ENCODE results near the gene TMC1.

Gene TMC1

GRCh38 chr9:72826996-72827949, 305.9 kb downstream of the TMC1 start:
- H3K27ac ChIP-seq, result peak overlapping the region; percentile 44 to 64
- TF ChIP-seq, protein P1, sequence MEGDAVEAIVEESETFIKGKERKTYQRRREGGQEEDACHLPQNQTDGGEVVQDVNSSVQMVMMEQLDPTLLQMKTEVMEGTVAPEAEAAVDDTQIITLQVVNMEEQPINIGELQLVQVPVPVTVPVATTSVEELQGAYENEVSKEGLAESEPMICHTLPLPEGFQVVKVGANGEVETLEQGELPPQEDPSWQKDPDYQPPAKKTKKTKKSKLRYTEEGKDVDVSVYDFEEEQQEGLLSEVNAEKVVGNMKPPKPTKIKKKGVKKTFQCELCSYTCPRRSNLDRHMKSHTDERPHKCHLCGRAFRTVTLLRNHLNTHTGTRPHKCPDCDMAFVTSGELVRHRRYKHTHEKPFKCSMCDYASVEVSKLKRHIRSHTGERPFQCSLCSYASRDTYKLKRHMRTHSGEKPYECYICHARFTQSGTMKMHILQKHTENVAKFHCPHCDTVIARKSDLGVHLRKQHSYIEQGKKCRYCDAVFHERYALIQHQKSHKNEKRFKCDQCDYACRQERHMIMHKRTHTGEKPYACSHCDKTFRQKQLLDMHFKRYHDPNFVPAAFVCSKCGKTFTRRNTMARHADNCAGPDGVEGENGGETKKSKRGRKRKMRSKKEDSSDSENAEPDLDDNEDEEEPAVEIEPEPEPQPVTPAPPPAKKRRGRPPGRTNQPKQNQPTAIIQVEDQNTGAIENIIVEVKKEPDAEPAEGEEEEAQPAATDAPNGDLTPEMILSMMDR (IDR thresholded peaks at IDR 0.05), result no peak
- no peak for DNase-seq (ENCODE audit: low spot score)
- no peak overlapping the region for H3K4me3 ChIP-seq

GRCh38 chr9:72827950-72828731, 306.7 kb downstream of the TMC1 start:
- Histone ChIP-seq H3K4me3 (no peak overlapping the region), H3K27ac (peak overlapping the region in 1 of 2 donors; percentile 64)
- TF ChIP-seq, protein P1 (IDR thresholded peaks at IDR 0.05), result no peak
- DNase-seq (ENCODE audit: low spot score), result no peak

- Histone ChIP-seq H3K4me3 (no peak overlapping the region), H3K27ac (no peak overlapping the region)
- no peak for DNase-seq (ENCODE audit: low spot score)
- TF ChIP-seq, protein P1 (IDR thresholded peaks at IDR 0.05), result no peak
Observed at GRCh38 chr9:72834994-72835393, 313.6 kb downstream of the TMC1 start.

GRCh38 chr9:72836790-72837189, 315.4 kb downstream of the TMC1 start:
- TF ChIP-seq, protein P1 (IDR thresholded peaks at IDR 0.05), result no peak
- no peak overlapping the region for H3K27ac ChIP-seq
- no peak for DNase-seq (ENCODE audit: low spot score)
- H3K4me3 ChIP-seq, result no peak overlapping the region

DNA sequence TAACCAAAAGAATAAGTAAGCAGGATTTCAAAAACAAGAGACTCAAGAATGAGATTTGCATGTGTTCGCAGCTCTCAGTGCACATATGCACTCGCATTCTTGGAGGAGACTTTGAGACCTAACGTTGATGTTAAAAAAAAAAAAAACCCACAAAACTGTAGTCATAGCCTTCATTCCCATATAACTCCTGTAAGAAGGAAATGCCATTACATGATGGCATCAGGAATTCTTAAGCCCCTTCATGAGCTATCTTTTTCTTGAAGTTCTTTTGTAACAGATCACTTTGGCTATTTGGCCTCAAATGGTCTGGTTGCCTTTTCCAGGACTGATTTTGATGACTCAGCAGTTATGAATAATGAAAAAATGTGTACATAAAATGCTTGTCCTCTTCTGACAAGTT, 317.7 kb downstream of the TMC1 start:
- Histone ChIP-seq H3K4me3 (no peak overlapping the region), H3K27ac (no peak overlapping the region)
- TF ChIP-seq, protein P1 (IDR thresholded peaks at IDR 0.05), result no peak
- DNase-seq (ENCODE audit: low spot score), result no peak

DNA sequence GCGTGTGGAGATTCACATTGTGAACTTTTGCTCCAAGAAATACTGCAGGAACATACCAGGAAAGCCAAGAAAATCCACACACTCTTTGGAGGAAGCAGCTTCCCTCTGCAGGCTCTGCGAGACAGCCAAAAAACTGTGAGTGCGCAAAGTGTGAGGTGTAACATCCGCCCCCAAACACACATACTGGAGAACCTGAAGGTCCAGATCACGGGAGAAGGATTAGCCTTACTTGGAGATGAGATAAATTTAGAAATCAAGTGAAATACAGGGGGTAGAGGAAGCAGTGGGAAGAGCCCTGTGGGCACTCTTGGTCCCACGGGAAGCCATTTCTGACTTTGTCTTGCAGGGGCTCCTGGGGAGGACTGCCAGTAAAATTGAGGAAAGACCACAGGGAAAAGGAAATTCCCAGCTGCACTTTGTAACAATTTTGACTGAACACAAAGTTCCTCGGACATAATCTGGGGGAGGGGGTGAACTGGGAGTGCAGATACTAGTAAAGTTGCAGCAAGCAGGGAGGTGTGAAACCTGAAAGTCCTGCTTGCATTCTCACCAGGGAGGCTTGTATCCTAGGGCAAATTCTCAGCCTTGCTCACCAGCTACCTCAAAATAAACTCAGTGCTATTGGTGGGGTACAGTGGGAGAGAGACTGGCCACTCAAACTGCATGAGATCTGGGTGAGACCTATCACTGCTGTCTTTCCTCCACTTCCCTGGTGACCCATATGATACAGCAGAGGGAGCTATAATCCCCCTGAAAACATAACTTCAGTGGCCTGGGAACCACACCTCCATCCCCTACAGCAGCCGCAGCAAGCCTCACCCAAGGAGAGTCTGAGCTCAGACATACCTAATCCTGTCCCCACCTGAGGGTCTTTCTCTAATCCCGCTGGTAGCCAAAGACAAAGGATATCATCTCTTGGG, 322.4 kb downstream of the TMC1 start:
- peak overlapping the region; percentile 22 for H3K4me3 ChIP-seq
- TF ChIP-seq, protein P1 (IDR thresholded peaks at IDR 0.05), result no peak
- no peak overlapping the region for H3K27ac ChIP-seq
- DNase-seq (ENCODE audit: low spot score), result no peak
